Neural progenitor cell (in vitro differentiated cells): Measurements from ENCODE around the gene VMP1.

ENCODE experiments used
- CTCF ChIP-seq: fragments of 200-600 bp; sonication (generic); IDR thresholded peaks from 2 replicates; pipeline ENCODE4 v1.5.1; 2017; ENCODE audit warnings: antibody characterized with exemption, mild to moderate bottlenecking
- EZH2 ChIP-seq: fragments of 200-600 bp; sonication (generic); IDR thresholded peaks from 2 replicates; pipeline ENCODE4 v1.6.1; 2017; ENCODE audit warnings: antibody characterized with exemption, mild to moderate bottlenecking, moderate library complexity

DNA sequence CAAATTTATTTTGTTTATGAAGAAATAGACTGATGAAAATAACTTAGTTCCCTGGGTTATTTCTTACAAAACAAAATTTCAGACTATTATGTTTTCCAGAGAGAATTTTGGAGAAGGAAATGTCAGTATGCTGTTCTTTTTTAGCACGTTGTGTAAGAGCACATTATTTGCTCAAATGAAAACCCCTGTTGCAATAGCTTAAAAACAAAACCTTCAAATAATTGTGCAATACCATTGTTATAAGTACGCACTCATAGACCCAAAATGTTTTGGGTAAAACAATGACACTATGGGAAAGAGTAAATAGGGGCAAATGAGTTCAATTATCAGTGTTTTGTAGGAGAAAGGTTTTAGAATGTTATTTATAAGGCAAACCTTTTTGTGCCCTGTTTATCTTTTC is 18.2 kb downstream of the VMP1 start:
- TF ChIP-seq CTCF (no peak), EZH2 (no peak)
